Fibroblast of skin of back (primary cell): ENCODE measurements around the gene FCN1.

Source experiments
- DNase-seq: peaks from one replicate; pipeline ENCODE4 v3.0.0-alpha.2; 2013

Gene FCN1

DNA sequence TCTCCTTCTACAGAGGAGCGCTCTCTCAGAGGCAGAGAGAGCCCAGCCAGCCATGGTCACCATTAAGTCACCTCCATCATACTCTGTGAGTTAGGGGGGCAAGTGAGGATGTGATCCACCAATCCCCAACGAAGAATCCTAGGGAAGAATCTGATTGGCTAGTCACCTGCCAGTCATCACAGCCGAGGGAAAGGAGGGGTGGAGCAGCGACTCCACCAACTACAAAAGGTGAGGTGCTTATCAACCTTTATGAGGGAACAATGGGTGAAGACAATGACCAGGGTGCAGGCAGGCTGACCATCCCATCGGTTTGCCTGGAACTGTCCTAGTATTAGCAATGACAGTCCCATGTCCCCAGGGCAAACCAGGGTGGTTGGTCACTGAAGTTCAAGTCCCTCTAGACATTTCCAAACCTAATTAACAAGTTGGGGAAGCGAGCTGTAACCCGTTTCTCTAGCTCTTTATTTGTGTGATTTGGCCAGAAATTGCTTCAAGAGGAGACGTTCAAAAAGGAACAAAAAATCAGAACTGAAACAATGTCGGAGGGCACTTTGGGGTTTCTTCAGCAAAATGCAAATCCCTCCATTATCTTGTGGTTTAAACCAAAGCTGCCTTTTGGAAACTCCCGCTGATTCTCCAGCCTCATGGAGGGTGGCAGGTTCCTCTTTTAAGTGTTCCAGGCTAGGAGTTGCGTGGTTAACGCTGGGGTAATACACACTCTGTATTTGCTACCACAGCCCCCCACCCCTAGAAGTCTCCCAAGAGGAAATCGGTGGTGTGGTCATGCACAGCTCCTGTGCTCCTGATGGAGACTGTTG is 18.8 kb upstream of the FCN1 start:
- DNase-seq, result no peak

DNA sequence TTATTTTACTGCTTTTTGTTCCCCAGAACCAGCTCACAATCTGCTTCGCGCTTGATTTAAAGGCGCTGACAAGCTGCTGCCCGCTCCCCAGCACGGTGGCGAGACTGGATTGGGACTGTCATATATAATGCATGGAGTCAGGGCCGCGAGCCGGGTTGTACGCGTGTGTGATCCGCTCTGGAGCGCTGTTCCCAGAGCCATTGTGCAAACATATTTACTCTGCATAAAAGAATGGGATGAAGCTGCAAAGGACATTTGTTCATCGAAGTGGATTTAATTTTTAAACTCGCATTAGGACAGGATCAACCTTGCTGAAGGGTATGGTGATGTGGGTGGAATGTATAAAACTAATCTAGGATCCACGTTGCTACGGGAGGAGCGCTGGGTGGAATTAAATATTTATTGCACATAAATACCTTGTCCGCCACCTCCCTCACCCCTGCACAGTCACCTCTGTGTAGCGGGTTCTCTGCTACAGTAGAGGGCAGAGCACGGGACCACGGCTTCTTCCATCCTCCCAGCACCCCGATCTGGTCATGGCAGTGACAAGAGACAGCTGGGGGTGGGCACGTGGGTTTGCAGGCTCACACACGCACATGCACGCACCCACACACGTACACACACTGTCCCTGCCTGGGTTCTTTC is 18.1 kb upstream of the FCN1 start:
- no peak for DNase-seq

DNA sequence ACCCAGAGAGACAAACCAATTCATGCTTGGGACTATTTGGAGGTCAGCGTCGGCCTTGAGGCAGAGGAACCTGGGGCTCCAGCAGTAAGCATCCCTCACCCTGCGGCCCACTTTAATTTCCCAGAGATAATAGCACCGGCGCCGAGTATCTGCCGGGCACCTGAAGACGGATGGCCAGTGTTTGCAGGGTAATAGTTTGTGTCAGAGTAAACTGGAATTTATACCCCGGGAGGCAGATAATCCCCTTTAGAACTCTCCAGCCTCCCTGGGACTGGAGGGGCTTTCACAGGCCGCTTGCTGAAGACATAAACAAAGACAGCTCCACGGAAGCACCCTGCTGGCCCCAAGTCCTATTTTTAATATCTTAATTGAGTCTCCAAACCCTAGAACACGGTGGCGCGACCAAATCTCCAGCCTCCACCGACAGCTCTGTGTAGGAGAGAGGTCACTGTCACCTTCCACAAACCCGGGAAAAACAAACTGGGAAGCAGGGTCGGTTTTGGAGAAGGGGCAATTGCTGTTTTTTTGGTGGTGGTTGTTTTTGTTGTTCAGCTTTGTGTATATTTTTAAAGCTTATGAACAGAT is 17.4 kb upstream of the FCN1 start:
- DNase-seq, result no peak

DNA sequence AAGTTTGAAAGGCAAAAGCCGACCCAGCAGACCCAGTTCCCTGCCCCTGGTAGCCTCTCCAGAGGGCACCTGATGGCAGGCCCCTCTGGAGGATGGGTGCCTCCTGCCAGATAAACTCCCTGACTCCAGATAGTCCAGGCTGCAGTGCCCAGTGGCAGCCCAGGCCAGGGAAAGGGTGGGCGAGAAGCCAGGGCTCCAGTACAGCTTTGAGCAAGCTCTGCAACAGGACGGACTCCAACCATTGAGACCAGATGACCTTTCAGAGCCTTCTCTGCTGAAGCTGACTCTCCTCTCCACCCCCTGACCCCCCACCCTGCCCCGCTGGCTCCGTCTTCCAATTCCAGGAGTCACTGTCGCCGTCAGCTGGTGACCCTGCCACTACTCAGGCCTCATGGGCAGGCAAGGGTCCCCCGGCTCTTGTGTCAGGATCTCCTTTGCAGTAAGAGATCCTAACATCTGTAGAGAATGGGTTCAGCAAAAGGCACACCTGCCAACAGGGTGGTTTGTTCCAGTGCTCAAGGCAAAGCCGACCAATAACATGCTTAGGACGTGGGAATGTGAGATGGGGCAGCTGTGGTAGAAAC is 15.5 kb upstream of the FCN1 start:
- no peak for DNase-seq

DNA sequence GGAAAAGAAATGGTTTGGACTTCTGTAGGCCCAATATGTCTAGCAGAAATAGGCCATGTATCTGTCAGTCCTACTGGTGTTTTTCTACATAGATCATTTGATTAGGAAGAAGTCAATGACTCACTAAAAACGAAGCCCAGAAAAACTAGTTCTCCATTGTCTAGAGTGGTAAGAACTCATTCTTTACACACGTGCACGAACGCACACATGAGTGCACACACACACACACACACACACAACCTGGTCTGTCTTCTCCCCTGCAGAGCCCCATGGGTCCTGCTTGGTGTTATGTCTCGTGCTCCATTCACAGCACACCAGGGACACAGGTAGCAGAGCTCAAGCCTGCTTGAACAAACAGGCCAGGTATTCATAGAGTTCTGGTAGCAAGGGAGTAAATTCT is 14.9 kb upstream of the FCN1 start:
- DNase-seq, result no peak

DNA sequence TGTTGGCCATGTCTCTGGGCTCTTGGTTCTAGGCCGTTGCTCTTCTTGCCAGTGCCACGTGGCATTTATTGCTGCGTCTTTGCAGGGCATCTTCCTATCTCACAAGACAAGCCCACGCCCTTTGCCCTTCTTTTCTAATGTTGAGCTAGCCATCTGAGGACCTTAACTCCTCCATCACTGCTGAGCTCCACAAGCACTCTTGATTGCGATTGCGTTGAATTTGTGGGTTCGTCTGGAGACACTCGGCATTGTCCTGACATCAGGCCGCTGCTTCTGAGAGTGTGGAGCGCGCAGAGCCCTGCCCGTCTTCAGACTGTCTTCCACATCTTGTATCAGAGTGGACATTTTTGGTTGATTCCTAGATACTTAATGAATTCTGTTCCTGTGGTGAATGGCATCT is 14.5 kb upstream of the FCN1 start:
- DNase-seq, result no peak

DNA sequence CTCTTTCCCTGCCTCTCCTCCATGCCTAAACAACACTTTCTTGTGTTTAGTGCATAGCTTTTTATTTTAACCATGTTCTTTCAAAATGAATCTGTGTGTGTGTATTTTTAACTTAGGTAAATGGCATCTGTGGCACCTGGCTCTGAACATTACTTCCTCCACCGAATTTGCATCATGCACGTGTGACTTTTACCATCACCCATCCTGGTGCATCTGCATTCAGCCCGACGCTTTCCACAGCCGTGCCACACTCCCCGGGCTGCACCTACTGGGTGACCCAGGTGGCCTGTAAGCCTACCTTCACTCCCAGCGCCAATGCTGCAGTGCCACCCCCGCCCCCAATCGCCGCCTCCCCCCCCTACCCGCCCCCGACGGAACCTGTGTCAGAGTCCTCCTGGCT is 12.7 kb upstream of the FCN1 start:
- DNase-seq, result no peak

DNA sequence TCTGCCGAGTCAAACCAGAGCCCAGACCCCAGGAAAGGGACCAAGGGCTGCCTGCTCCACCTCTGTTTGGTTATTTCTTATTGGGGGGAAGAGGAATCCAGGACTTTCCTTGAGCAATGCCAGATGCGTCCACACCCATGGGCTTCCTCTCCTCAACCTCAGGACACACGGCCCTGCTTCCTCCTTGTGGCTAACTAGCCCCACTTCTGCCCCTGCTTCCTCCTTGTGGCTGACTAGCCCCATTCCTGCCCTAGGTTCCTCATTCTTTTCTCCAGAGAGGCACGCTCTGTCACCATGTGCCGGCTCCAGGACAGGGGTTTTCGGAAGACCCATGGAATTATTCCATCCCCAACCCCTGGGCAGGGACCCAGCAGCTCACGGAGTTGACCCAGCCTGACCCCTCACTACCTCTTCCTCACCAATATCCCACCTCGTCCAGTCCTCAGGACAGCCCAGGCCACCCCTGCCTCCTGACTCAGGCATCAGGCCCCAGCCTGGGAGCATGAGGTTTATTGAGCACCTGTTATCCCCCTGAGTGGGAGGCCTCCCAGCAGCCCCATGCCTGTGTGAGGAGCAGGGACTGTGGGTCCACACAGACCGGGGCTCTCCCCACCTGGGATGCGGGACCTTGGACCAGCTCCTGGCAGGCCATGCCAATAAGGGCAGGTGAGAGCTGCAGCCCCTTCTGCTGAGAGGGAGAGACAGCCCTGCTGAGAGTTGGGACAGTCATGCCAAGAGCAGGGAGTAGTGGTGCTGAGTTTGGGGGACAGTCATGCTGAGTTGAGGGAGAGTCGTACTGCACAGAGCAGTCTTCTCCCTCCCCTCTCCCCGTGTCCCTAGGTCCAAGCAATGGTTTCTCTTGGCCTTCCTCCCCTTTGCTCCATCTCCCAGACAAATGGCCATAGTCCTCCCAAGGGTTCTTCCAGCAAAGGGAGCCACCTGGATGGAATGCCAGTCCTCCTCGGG is 11.8 kb upstream of the FCN1 start:
- DNase-seq, result no peak

DNA sequence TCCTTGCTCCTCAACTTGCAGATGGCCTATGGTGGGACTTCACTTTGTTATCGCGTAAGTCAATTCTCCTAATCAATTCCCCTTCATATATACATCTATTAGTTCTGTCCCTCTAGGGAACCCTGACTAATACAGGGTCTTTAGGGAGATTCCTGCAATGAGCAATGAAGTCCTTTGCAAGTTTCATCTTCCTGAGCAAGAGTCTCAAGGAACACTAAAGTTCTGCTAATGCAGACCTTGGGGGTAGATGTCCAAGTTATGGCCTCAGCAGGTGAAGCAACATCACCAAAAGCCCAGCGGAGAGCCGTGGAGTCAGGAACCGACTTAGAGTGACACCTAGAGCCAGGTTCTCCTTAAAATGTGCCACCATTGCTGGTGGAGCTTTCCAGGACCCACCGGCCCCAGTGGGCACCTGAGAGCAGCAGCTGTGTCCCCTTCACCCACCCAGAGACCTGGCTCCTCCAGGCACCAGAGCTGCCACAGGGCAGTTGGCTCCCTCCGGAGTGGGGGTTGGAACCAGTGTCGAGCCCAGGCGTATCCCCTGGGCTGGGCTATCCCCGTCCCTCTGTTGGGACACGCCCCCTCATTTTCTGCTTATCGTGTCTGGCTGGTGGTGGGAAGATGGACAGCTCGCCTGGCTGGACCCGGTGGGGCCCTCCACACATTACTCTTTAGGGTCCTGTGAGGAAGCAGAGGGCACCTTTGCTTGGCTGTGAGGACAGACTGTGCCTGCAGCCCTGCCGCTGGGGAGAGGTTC is 10.9 kb upstream of the FCN1 start:
- no peak for DNase-seq

DNA sequence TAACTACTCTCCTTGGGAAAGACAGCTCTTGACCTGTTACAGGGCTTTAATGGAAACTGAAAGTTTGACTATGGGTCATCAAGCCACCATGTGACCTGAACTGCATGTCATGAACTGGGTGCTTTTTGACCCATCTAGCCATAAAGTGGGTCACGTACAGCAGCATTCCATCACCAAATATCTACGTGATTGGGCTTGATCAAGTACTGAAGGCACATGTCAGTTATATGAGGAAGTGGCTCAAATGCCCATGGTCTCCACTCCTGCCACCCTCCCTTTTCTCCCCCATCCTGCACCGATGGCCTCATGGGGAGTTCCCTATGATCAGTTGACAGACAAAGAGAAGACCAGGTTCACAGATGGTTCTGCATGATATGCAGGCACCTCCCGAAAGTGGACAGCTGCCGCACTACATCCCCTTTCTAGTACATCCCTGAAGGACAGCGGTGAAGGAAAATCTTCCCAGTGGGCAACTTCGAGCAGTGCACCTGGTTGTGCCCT is 7.3 kb upstream of the FCN1 start:
- DNase-seq, result no peak

DNA sequence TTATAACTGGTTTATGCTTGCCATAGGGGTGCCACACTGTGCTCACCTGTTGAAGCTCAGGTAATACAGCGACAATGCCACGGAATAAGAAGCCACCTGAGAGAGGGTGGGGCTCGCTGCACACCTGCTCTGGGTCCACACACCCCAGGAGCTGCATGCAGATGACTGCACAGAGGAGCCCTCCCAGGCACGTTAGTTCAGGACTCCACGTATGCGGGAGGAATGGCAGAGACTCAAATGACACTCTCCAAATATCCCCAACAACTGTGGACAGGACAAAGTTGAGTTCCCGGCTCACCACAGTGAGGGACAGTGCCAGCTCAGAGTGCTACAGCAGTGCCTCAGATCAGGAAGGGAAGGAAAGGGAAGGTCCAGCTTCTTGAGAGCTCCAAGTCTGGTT is 5.8 kb upstream of the FCN1 start:
- no peak for DNase-seq

DNA sequence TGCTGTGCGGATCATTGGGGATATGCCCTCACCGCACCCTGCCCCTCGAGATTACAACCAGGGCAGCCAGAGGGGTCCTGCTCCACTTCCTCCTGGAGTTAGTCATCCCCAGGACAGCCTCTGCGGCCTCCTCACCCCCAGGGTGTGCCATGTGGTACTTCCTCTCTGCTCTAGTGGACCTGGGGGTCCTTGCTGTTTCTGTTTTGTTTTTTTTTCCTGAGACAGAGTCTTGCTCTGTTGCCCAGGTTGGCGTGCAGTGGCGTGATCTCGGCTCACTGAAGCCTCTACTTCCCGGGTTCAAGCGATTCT is 5.2 kb upstream of the FCN1 start:
- no peak for DNase-seq

DNA sequence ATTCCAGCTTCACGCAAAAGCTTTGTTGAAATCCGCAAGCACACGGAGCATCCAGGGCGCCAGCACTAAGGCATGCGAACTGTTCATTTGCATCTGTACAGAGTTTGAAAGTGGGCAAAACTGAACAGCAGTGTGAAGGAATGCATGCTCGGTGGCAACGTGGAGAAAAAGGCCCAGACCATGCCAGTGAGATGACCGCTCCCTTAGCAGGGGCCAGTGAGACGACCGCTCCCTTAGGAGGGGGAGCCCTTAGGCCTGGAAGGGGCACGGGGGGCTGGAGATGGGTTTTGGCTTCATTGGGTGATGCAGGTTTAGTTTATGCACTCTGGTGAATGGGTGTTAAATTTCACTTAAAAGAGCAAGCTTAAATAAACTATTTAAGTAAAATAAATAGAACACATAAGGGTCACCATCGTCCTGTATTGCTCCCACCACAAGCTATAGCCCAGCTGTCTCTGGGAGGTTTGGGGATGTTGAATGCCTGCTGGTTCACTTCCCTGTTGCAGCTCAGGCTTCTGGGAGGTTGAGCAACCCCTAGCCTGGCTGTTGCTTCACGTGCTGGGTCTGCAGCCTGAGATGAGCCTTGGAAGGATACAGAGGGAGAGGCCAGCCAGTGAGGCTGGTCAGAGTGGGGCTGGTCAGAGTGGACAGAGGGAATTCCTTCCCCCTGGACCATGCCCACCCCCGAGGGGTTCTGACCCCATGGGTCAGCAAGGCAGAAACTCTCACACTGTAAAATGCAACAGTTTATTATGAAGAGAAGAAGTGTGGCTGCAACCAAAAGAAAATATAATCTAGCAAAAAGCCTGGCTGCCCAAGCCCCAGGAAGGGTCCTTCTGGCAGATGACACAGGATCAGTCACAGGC is 4.6 kb upstream of the FCN1 start:
- DNase-seq, result no peak

DNA sequence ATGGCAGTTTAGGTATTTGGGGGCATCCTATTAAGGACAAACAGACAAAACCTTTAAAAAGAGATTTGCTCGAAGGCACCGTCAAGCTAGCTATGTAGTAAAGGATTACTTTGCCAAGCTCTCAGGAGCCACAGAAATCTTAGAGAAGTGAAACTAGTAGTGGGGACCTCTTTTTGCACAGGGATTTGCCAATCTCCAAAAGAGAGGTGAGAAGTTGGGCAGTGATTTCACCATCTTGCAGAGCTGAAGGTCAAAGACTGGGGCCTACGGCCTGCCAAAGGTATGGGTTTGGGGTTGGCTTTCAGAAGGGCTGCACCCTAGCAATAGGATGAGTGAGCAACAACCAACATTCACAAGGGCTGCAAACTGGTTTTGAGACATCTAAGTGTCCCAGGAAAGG is 1.6 kb upstream of the FCN1 start:
- DNase-seq, result no peak

DNA sequence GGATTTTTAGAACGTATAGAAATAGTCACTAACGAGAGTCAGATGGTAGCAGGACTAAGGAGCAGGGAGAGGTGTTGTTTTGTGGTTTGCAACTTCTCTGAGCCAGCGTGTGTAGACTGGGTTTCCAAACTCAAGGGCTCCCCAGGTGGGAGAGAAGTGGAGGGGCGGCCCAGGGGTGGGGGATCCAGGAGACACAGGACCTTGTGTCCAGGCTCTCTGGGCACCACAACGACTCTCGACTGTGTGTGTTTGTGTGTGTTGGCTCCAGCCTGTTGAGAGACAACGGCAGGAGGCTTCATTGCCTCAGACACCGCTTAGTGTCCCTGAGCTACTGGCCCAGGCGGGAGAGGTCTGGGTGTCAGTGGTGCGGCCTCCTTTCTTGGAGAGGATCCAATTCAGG is 934 bp upstream of the FCN1 start:
- no peak for DNase-seq

DNA sequence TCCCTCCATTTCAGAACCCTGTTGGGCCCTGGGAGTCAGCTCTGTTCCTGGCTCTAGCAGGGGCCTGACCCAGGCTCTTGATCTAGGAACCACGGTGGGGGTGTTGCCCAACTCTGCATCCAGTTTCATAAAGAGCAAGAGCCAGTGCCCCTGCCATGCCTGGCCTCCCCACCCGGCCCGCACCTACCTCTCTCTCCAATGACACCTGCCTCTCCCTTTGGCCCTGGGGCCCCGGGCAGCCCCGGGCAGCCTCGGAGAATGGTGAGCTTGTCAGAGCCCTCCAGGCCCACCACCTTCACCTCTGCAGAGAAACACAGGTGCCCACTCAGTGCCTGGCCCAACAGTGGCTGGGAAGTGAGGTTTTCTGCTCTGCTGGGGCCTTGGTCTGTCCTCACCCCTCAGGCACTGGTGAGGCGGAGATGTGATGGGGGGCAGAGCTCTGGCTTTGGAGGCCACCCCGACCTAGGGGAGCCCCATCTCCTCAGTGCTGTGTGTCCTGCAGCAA is 1.5 kb downstream of the FCN1 start:
- DNase-seq, result no peak

DNA sequence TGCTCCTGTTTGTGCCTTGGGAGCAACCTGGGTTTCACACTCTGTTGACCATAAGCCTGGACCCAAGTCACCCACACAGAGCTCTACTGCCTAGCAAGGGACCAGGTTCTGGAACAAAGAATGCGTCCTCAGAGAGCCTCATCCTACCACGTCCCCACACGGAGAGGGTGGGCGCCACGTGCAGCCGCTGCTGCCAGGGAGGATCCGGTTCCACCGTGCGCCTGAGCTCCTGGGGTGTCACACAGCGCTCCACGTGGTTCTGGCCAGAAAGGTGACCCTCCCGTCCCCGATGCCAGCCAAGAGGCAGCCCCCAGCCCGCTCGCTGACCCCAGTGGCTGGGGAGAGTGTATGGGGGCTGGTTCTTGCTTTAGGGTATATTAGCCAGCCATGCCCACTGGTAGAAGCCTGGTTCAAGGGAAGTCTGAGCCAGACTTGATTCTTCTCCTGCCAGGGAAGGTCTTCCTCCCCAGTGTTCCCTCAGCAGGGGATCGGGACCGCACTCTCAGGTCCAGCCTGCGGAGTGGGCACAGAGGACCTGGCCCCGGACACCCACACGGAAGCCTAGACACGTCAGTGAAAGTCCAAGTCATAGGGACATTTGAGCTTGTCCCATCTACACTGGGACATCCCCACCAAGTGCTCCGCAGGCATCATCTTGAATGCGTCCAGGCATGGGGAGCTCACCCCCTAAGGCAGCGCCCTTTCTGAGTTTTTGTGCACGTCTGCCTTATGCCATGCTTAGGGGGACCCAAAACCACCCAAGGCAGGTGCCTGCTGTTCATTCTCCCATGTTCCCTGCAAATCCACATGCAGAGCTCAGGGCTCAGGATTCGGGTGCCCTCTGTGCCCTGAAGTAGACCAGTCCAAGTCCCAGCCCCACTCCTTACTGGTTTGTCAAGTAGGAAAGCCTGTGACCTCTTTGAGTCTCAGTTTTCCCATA is 2.4 kb downstream of the FCN1 start:
- no peak for DNase-seq

DNA sequence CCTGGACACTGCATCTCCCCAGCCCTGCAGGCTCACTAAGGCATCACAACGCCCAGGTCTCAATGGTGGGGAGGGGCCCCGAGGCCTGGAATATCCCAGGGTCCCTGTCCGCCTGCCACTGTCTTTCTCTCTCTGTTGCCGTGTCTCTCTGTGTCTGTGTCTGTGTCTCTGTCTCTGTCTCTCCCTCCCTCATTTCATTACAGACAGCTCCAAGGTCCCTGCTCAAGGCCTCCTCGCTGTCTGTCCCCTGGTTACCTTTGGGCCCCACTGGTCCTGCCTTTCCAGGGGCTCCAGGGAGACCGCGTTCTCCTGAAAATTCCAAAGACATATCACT is 3.2 kb downstream of the FCN1 start:
- DNase-seq, result no peak

DNA sequence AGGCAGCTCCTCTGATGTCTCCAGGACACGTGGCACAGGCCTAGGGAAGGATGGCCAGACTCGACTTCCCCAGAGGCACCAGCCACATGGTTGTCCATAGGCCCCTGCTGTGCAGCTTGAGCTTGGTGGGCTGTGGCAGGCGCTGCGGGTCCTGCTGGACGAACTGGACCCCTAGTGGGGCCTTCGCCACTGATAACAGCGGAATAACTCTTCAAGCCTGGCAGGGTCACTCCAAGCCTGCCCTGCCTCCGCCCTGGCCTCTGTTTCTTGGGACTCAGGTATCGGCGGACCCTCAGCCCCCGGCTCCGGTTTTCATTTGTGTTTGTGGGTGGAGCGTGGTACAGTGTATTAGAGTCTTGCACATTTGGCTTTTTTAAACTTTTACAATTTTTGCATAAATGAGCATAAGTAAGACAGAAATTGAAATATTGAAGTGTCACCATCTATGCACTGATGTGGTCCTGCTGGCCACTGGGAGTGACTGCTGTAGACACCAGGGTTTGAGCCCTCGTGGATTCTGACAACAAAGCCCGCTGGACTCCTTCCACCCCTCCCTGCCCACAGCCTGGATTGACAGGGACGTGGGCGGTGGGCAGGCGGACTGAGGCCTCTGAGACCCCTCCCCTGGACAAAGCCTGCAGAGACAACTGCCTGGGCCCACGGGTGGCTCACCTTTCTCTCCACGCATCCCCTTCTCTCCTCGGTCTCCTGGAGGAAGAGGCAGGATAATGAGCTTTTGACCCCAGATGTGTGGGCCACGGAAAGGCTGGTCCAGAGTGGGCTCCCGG is 3.8 kb downstream of the FCN1 start:
- no peak for DNase-seq
